Endodermal cell (in vitro differentiated cells): ENCODE measurements around the gene RXRA. TPM values are rescaled to one million over a fixed set of nuclear protein-coding genes. Genes with fewer than 3 reads are reported as not detected.
A peak's percentile ranks its signal among the peaks of the same experiment; 100 is the strongest.

Source experiments
- DNase-seq: peaks from one replicate; pipeline ENCODE4 v3.0.0-alpha.2; 2017
- H3K27ac ChIP-seq: 2 replicates; pipeline ENCODE4 v1.5.1; 2013; ENCODE audit warnings: mild to moderate bottlenecking, low read depth, low read length, moderate library complexity
- H3K27me3 ChIP-seq: 2 replicates; pipeline ENCODE4 v1.6.1; 2013; ENCODE audit warnings: mild to moderate bottlenecking, low read length, moderate library complexity; ENCODE audit not compliant: insufficient read depth, control insufficient read depth, poor library complexity, severe bottlenecking
- H3K36me3 ChIP-seq: 2 replicates; pipeline ENCODE4 v1.7.0; 2013; ENCODE audit warnings: mild to moderate bottlenecking, low read length, moderate library complexity; ENCODE audit not compliant: control insufficient read depth, insufficient read depth
- H3K4me1 ChIP-seq: one replicate; pipeline ENCODE4 v1.7.0; 2013; ENCODE audit warnings: low read length; ENCODE audit not compliant: control insufficient read depth, insufficient read depth
- H3K4me3 ChIP-seq: 2 replicates; pipeline ENCODE4 v1.5.1; 2013; ENCODE audit warnings: mild to moderate bottlenecking, low read length, moderate library complexity
- H3K9ac ChIP-seq: 2 replicates; pipeline ENCODE4 v1.6.1; 2013; ENCODE audit warnings: mild to moderate bottlenecking, low read length, moderate library complexity; ENCODE audit not compliant: poor library complexity, severe bottlenecking; ENCODE audit errors: extremely low read depth
- H3K9me3 ChIP-seq: 2 replicates; pipeline ENCODE4 v1.6.1; 2013; ENCODE audit warnings: mild to moderate bottlenecking, low read length, moderate library complexity; ENCODE audit not compliant: control insufficient read depth
- H3K27ac Mint-ChIP-seq: 2 replicates; pipeline ENCODE4 v1.8.0; 2020; ENCODE audit warnings: mixed read lengths
- H3K27me3 Mint-ChIP-seq: 2 replicates; pipeline ENCODE4 v1.8.0; 2021; ENCODE audit warnings: mild to moderate bottlenecking, mixed read lengths; ENCODE audit not compliant: insufficient read depth
- H3K36me3 Mint-ChIP-seq: 2 replicates; pipeline ENCODE4 v1.8.0; 2020; ENCODE audit warnings: low read depth, mixed read lengths
- H3K4me1 Mint-ChIP-seq: 2 replicates; pipeline ENCODE4 v1.8.0; 2020; ENCODE audit warnings: mixed read lengths
- H3K4me3 Mint-ChIP-seq: 2 replicates; pipeline ENCODE4 v1.8.0; 2020; ENCODE audit warnings: mild to moderate bottlenecking, moderate library complexity, mixed read lengths
- H3K9me3 Mint-ChIP-seq: 2 replicates; pipeline ENCODE4 v1.8.0; 2020; ENCODE audit warnings: mild to moderate bottlenecking, mixed read lengths
- WGBS, 2 experiments: methylation state at CpG; one replicate each; pipeline versions ENCODE4 v1.1.5 to v1.1.7; 2013; ENCODE audit warnings: missing lambda C conversion rate in 2 of 2, mixed read lengths in 1 of 2; ENCODE audit not compliant: insufficient coverage in 1 of 2, insufficient read length in 1 of 2; 5-methylcytosine and 5-hydroxymethylcytosine counted together
- total RNA-seq, 2 donors: library from RNA; stranded (reverse); fragmentation: NEBNext Ultra II Directional in 1 of 2; extraction: Animal tissue kit (Norgen Biotek cat#: 25700) in 1 of 2; gene quantifications; 2 replicates in 1 of 2; 3 replicates in 1 of 2; pipeline ENCODE4 v1.2.1, GENCODE V29; 2021
- TF ChIP-seq, protein P1 (sequence below): fragments of 200-600 bp; sonication (generic); conservative IDR thresholded peaks from 2 replicates; pipeline ENCODE4 v1.5.0; 2021; ENCODE audit warnings: antibody characterized with exemption, mild to moderate bottlenecking

Gene RXRA
- total RNA-seq, 2 donors from 2014 or later, result 58.3 to 70.6 TPM

DNA sequence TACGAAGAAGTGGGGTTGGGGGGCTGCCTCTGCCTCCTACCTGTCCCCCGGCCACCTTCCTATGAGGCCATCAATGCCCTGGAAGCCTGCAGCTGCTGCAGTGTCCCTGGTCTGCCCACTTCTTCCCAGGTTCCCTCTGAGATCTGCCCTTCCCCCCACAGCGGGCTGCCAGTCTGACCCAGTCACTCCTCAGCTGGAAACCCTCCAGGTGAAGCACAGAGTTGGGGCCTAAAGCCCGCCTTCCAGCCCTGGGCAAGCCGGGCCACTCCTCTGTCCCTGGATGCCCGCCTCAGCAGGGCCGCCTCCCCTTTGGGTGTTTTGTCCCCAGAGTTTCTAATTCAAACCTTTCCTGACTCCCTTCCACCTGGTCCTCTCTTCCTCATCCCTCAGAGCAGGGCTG, 137.0 kb downstream of the RXRA start:
- Mint-ChIP-seq H3K4me3 (no peak overlapping the region), H3K27ac (no peak overlapping the region), H3K4me1 (no peaks in the 10 kb centered on the region), H3K9me3 (no peaks in the 10 kb centered on the region), H3K36me3 (no peaks in the 10 kb centered on the region), H3K27me3 (no peaks in the 10 kb centered on the region)
- TF ChIP-seq, protein P1, sequence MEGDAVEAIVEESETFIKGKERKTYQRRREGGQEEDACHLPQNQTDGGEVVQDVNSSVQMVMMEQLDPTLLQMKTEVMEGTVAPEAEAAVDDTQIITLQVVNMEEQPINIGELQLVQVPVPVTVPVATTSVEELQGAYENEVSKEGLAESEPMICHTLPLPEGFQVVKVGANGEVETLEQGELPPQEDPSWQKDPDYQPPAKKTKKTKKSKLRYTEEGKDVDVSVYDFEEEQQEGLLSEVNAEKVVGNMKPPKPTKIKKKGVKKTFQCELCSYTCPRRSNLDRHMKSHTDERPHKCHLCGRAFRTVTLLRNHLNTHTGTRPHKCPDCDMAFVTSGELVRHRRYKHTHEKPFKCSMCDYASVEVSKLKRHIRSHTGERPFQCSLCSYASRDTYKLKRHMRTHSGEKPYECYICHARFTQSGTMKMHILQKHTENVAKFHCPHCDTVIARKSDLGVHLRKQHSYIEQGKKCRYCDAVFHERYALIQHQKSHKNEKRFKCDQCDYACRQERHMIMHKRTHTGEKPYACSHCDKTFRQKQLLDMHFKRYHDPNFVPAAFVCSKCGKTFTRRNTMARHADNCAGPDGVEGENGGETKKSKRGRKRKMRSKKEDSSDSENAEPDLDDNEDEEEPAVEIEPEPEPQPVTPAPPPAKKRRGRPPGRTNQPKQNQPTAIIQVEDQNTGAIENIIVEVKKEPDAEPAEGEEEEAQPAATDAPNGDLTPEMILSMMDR, result no peak
- no peak for DNase-seq
- H3K27ac ChIP-seq, result no peak overlapping the region
- no peaks in the 10 kb centered on the region for H3K36me3 ChIP-seq
- WGBS, 2 experiments, result 89 to 90% methylated on average over 5 to 7 of the region's 7 CpGs
- no peak overlapping the region for H3K4me3 ChIP-seq
- H3K9ac ChIP-seq, result no peak overlapping the region
- no peaks in the 10 kb centered on the region for H3K9me3 ChIP-seq
- no peaks in the 10 kb centered on the region for H3K27me3 ChIP-seq
- no peaks in the 10 kb centered on the region for H3K4me1 ChIP-seq

DNA sequence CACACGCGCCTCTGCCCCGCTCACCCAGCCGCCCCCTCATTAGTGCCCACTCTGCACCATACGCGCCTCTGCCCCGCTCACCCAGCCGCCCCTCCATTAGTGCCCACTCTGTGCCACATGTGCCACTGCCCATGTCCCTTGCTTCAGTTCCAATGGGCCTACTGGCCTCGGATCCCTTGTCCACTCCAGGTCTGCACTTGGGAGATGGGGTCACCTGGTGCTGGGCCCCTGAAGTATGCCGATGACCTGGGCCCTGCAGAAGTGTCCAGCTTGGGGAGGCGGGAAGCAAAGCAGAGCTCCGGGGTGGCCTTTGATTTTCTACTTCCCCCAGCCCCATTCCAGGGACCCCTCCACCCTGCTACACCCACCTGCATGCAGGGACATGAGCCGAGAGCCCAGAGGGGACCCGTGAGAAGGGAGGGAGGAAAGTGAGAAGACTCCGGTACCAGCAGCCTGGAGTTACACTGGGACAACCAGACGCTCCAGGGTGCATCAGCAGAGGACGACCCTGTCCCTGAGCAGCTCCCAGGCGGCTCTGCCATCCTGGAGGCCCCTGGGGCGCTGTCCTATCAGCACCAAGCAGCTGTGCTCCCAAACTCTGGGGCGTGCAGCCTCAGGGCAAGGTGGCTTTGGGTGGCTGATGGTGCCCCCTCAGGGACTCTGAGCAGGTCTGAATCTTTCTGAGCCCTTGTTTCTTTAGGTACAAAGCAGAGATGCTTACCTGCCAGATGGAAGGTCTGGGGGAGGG, 140.8 kb downstream of the RXRA start:
- Mint-ChIP-seq H3K27ac (no peak overlapping the region), H3K36me3 (no peaks in the 10 kb centered on the region), H3K9me3 (no peaks in the 10 kb centered on the region), H3K4me1 (no peaks in the 10 kb centered on the region), H3K4me3 (no peak overlapping the region), H3K27me3 (no peaks in the 10 kb centered on the region)
- H3K36me3 ChIP-seq, result no peaks in the 10 kb centered on the region
- no peaks in the 10 kb centered on the region for H3K27me3 ChIP-seq
- 40 to 82% methylated on average over 6 to 20 of the region's 20 CpGs for WGBS, 2 experiments
- H3K9ac ChIP-seq, result no peak overlapping the region
- TF ChIP-seq, protein P1, result no peak
- no peaks in the 10 kb centered on the region for H3K9me3 ChIP-seq
- DNase-seq, result peak; percentile 65
- no peak overlapping the region for H3K4me3 ChIP-seq
- H3K27ac ChIP-seq, result no peak overlapping the region
- no peaks in the 10 kb centered on the region for H3K4me1 ChIP-seq

DNA sequence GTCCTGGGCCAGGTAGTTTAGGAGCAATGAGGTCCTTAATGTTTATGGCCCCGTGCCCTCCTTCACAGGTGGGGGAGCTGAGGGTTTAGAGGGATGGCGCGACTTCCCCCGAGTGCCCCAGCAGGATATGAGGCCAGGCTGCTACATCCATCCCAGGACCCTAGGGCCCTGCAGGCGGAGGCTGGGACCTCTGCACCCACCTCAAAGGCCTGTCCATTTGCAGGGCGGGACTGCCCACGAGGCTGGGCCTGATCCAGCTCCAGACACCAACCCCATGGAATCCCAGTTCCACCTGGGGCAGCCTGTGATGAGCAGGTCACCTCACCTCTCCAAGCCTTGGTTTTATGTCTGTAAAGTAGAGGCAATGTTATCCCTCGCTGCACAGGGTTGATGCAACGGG, 142.1 kb downstream of the RXRA start:
- DNase-seq, result no peak
- no peaks in the 10 kb centered on the region for H3K36me3 Mint-ChIP-seq
- no peaks in the 10 kb centered on the region for H3K27me3 Mint-ChIP-seq
- no peaks in the 10 kb centered on the region for H3K4me1 Mint-ChIP-seq
- Histone ChIP-seq H3K4me3 (no peak overlapping the region), H3K36me3 (no peaks in the 10 kb centered on the region), H3K4me1 (no peaks in the 10 kb centered on the region), H3K9me3 (no peaks in the 10 kb centered on the region), H3K27me3 (no peaks in the 10 kb centered on the region), H3K9ac (no peak overlapping the region), H3K27ac (no peak overlapping the region)
- no peak overlapping the region for H3K27ac Mint-ChIP-seq
- TF ChIP-seq, protein P1, result no peak
- no peaks in the 10 kb centered on the region for H3K9me3 Mint-ChIP-seq
- WGBS, 2 experiments, result 83 to 89% methylated on average over 9 of the region's 9 CpGs
- no peak overlapping the region for H3K4me3 Mint-ChIP-seq
